HG03039 (cell line): ENCODE measurements around the gene CEP170B.
"Not testable (repeated sequence)": the region's sequence is repeated elsewhere in the genome, so short reads cannot be mapped to it uniquely, and the experiment has no call there.

Experiments used
- ATAC-seq: cut with Tn5 transposase; IDR thresholded peaks from one replicate; pipeline ENCODE4 v1.9.1; 2021; ENCODE audit warnings: mild to moderate bottlenecking, moderate library complexity; ENCODE audit not compliant: unreplicated experiment

Gene CEP170B

DNA sequence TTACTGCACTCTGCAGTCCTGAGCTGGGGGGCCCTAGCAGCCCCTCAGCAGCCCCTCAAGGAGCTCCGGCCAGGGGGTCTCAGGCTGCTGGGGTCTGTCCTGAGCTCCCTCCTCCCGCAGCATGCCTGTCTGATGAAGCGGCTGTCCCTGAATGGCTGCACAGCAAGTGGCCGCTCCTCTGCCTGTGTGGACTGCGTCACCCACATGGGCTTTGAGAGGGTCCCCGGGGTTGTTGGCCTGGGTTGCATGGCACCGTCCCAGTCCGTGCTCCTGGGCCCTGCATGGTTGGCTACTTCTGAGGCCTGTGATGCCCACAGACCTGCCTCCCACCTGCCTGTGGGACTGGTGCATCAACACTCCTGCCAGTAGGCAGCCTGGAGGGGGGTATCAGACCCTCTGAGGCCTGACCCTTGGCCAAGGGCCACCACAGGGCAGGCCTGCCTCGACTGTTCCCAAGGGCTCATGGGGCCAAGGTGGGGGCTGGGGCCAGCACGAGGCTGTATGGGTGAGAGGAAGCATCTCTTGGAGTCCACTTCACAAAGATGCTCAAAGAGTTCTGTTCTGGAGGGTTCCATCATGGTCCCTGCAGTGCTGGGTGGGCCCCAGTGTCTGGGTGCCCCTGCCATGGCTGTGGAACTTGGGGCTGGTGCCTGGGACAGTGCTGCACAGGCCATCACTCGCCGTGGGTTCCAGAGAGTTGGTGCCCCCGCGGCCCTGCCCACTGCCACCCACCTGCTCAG, 12.2 kb downstream of the CEP170B start:
- ATAC-seq, result no peak

GRCh38 chr14:104877806-104878550, 12.9 kb downstream of the CEP170B start:
- no peak for ATAC-seq

DNA sequence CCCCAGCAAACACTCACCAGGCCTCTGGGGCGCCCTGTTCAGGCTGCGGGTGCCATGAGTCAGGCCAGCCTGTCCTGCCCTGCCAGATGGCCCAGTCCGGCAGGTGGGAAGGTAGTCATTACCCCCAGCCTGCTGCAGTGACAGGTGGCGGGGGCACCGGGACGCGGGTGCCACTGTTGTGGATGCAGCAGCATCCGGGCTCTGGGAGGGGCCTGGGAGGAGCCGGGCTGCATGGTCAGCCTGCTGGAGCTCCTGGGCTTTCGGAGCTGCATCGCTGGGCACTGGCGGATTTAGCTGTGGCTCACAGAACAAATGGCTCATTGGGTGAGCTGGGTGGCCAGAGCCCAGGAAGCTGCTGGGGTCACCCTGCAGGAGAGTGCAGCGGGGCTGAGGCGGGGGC, 13.5 kb downstream of the CEP170B start:
- no peak for ATAC-seq

- no peak for ATAC-seq
Observed at GRCh38 chr14:104879201-104879982, 14.3 kb downstream of the CEP170B start.

- no peak for ATAC-seq
Observed at GRCh38 chr14:104879983-104880565, 15.0 kb downstream of the CEP170B start.

DNA sequence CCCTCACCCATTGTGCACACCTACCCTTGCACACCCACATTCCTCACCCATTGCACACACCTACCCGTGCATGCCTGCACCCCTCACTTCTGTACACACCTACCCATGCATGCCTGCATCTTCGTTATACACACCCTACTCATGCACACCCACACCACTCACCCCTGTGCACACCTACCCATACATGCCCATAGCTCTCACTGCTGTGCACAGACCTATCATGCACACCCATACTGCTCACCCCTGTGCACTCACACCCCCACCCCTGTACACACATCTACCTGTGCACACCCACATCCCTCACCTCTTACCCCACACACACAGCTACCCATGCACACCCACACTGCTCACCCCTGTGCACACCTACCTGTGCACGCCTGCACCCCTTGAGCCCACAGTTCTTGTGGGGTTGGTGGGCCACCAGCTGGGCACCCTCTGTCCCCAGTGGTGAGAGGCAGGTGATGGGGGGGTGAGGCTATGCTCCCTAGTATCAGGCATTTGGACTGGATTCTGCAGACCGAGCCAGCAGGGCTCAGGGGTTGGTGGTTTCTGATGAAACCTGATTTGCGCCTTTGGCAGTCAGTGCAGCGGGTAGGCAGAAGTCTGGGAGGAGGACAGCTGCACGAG, 15.6 kb downstream of the CEP170B start:
- ATAC-seq, result no peak

DNA sequence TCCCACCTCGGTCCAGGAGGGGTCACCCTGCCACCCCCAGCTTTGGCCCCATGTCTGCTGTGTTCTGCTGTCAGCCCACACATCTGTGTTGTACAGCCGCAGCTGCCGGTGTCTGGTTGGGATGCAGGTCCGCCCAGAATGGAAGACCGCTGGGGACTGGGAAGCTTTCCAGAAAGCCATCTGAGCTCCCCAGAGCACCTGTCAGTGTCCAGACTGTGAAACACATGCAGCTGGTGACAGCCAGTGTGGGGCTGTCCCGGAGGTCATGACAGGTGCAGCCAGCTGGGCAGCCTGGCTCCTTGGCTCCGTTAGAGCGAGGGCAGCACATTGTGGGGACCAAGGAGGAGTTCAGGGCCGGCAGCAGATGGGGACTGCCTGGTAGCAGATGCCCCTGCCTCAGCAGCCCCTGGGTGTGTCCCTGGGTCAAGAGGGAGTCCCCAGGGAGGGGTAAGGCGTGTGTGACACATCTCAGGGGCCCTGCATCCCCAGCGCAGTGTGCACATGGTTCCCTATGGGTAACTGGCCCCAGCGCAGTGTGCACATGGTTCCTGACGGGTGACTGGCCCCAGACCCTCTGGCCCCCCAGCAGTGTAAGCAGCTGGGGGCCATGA, 16.4 kb downstream of the CEP170B start:
- no peak for ATAC-seq

GRCh38 chr14:104882325-104882973, 17.4 kb downstream of the CEP170B start:
- no peak for ATAC-seq

DNA sequence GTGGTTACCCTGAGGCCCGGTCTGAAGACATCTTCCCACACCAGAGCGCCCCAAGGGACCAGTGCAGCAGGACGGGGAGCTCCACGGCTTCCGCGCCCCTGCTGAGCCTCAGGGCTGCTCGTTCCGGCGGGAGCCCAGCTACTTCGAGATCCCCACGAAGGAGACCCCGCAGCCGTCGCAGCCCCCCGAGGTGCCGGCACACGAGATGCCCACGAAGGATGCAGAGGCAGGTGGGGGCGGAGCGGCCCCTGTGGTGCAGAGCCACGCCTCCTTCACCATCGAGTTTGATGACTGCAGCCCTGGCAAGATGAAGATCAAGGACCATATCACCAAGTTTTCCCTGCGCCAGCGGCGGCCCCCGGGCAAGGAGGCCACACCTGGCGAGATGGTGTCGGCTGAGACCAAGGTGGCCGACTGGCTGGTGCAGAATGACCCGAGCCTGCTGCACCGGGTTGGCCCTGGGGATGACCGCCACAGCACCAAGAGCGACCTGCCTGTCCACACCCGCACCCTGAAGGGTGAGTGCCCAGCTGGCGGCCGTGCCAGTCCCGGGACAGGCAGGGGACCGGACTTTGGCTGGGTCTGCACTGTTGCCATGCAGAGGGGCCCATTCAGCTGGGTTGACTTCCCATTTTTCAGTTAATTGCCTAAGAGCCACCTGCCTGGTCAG, 18.1 kb downstream of the CEP170B start:
- ATAC-seq, result no peak

DNA sequence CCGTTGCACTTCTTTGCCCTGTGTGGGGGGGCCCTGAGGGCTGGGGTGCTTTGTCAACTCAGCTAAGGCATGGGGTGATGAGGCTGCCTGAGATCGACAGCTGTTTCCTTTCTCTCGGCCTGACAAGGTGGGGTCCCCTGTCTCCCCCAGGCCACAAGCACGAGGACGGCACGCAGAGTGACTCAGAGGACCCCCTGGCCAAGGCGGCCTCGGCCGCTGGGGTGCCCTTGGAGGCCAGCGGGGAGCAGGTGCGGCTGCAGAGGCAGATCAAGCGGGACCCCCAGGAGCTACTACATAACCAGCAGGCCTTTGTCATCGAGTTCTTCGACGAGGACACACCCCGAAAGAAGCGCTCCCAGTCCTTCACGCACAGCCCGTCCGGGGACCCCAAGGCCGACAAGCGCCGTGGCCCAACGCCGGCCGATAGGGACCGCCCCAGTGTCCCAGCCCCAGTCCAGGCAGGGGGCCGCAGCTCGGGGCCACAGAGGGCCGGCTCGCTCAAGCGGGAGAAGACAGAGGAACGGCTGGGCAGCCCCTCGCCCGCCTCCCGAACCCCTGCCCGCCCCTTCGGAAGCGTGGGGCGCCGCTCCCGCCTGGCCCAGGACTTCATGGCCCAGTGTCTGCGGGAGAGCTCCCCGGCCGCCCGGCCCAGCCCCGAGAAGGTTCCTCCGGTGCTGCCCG, 18.8 kb downstream of the CEP170B start:
- ATAC-seq, result no peak

- ATAC-seq, result not testable (repeated sequence)
Observed at GRCh38 chr14:104884381-104884780, 19.3 kb downstream of the CEP170B start.

- no peak for ATAC-seq
Observed at GRCh38 chr14:104885031-104885972, 20.2 kb downstream of the CEP170B start.

- ATAC-seq, result no peak
Observed at GRCh38 chr14:104885973-104886689, 21.1 kb downstream of the CEP170B start.

DNA sequence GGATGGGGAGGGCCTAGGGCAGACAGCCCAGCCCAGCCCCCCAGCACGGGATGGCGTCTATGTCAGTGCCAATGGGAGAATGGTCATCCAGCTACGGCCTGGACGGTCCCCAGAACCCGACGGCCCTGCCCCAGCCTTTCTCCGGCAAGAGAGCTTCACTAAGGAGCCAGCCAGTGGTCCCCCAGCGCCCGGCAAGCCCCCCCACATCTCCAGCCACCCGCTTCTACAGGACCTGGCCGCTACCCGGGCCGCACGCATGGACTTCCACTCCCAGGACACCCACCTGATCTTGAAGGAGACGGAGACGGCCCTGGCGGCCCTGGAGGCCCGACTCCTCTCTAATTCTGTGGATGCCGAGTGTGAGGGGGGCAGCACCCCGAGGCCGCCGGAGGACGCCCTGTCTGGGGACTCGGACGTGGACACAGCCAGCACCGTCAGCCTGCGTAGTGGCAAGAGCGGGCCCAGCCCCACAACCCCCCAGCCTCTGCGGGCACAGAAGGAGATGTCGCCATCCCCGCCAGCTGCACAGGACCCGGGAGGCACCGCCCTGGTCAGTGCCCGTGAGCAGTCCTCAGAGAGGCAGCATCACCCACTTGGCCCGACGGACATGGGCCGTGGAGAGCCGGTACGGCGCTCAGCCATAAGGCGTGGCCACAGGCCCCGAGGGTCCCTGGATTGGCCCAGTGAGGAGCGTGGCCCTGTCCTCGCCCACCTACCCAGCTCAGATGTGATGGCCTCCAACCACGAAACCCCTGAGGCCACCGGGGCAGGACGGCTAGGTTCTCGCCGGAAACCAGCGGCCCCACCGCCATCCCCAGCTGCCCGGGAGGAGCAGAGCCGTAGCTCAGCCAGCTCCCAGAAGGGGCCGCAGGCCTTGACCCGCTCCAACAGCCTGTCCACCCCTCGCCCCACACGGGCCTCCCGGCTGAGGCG, 21.9 kb downstream of the CEP170B start:
- no peak for ATAC-seq

DNA sequence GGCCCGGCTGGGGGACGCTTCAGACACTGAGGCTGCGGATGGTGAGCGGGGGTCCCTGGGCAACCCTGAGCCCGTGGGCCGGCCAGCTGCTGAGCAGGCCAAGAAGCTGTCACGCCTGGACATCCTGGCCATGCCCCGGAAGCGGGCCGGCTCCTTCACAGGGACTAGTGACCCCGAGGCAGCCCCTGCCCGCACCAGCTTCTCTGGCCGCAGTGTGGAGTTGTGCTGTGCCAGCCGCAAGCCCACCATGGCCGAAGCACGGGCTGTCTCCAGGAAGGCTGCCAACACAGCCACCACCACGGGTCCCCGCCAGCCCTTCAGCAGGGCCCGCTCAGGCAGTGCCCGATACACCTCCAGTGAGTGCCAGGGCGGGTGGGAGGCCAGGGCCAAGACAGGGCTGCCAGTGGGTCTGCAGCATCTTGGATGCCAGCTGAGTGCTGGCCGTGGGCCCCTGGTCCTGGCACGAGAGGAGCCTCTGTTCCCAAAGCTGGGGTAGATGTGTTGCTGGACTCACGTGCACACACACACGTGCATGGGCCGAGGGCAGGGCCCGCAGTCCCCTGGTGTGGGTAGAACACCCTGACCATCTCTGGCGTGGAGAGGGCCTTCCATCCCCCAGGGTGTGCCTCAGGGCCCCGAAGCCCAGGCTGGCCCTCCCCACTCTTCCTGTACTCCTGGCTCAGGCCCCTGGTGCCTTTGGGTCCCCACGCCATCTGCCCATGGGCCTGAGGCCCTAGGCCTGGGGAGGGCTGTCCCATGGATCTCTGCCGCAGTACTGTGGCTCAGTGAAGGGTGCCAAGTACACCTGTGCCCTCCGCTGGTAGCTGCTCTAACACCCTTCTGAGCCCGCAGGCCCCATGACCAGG, 22.8 kb downstream of the CEP170B start:
- no peak for ATAC-seq
